22Rv1 (cell line): Measurements from ENCODE around the gene NCS1.

ENCODE experiments used
- ZFX ChIP-seq: fragments of 450-650 bp; IDR thresholded peaks from 2 replicates; pipeline ENCODE4 v1.6.1; 2017; ENCODE audit warnings: antibody characterized with exemption, borderline replicate concordance
- TF ChIP-seq, protein P1 (sequence below): fragments of 450-650 bp; IDR thresholded peaks from 2 replicates; pipeline ENCODE4 v1.5.1; 2017; ENCODE audit warnings: mild to moderate bottlenecking

- TF ChIP-seq, protein P1, sequence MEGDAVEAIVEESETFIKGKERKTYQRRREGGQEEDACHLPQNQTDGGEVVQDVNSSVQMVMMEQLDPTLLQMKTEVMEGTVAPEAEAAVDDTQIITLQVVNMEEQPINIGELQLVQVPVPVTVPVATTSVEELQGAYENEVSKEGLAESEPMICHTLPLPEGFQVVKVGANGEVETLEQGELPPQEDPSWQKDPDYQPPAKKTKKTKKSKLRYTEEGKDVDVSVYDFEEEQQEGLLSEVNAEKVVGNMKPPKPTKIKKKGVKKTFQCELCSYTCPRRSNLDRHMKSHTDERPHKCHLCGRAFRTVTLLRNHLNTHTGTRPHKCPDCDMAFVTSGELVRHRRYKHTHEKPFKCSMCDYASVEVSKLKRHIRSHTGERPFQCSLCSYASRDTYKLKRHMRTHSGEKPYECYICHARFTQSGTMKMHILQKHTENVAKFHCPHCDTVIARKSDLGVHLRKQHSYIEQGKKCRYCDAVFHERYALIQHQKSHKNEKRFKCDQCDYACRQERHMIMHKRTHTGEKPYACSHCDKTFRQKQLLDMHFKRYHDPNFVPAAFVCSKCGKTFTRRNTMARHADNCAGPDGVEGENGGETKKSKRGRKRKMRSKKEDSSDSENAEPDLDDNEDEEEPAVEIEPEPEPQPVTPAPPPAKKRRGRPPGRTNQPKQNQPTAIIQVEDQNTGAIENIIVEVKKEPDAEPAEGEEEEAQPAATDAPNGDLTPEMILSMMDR = no peak
- TF ChIP-seq ZFX = no peak
Measured at GRCh38 chr9:130195638-130196037, 23.4 kb downstream of the NCS1 start.
